ENCODE results near the gene B4GALNT4. TPM values are rescaled to one million over a fixed set of nuclear protein-coding genes. Genes with fewer than 3 reads are reported as not detected.

B4GALNT4 gene
- total RNA-seq, 2 donors from 2014 or later, result 0.39 TPM; not detected in 1

- Histone ChIP-seq H3K4me1 (peaks cover 0 to 26% of the 10 kb centered on the region in 2 donors), H3K36me3 (no peaks in the 10 kb centered on the region), H3K9me3 (no peaks in the 10 kb centered on the region), H3K4me3 (no peak overlapping the region), H3K27me3 (peaks cover 0 to 12% of the 10 kb centered on the region in 2 donors), H3K27ac (no peak overlapping the region)
- DNase-seq (ENCODE audit: low spot score), result no peak
- TF ChIP-seq, protein P1, sequence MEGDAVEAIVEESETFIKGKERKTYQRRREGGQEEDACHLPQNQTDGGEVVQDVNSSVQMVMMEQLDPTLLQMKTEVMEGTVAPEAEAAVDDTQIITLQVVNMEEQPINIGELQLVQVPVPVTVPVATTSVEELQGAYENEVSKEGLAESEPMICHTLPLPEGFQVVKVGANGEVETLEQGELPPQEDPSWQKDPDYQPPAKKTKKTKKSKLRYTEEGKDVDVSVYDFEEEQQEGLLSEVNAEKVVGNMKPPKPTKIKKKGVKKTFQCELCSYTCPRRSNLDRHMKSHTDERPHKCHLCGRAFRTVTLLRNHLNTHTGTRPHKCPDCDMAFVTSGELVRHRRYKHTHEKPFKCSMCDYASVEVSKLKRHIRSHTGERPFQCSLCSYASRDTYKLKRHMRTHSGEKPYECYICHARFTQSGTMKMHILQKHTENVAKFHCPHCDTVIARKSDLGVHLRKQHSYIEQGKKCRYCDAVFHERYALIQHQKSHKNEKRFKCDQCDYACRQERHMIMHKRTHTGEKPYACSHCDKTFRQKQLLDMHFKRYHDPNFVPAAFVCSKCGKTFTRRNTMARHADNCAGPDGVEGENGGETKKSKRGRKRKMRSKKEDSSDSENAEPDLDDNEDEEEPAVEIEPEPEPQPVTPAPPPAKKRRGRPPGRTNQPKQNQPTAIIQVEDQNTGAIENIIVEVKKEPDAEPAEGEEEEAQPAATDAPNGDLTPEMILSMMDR (IDR thresholded peaks at IDR 0.05), result no peak
Observed at GRCh38 chr11:403761-404431, 34.6 kb downstream of the B4GALNT4 start.

DNA sequence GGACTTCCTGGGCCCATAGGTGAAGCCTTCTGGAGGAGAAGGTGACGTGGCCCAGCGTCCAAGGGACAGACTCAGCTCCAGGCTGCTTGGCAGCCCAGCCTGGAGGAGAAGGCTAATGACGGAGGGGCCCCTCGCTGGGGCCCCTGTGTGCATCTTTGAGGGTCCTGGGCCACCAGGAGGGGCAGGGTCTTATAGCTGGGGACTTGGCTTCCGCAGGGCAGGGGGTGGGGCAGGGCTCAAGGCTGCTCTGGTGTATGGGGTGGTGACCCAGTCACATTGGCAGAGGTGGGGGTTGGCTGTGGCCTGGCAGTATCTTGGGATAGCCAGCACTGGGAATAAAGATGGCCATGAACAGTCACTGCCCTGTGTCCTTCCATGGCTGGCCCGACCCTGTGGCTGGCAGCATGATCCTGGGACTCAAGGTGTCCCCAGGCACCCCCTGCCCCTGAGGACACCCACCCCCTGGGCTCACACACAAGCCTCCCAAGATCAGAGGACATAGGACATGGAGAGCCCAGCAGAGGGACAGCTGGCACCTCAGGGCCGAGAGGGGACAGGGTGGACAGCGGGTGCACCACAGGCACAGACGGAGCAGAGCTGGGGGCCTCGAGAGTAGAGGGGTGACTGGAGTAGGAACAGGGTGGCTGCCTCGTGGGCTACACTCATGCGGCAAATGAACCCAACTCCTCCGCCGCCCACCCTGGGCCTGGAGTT is 35.4 kb downstream of the B4GALNT4 start:
- H3K9me3 ChIP-seq, result no peaks in the 10 kb centered on the region
- no peaks in the 10 kb centered on the region for H3K36me3 ChIP-seq
- peaks cover 0 to 8% of the 10 kb centered on the region in 2 donors for H3K27me3 ChIP-seq
- no peak overlapping the region for H3K27ac ChIP-seq
- TF ChIP-seq, protein P1 (IDR thresholded peaks at IDR 0.05), result no peak
- peaks cover 0 to 26% of the 10 kb centered on the region in 2 donors for H3K4me1 ChIP-seq
- DNase-seq (ENCODE audit: low spot score), result no peak
- H3K4me3 ChIP-seq, result no peak overlapping the region

- Histone ChIP-seq H3K4me1 (peaks cover 0 to 22% of the 10 kb centered on the region in 2 donors), H3K36me3 (no peaks in the 10 kb centered on the region), H3K4me3 (no peak overlapping the region), H3K27me3 (peaks cover 0 to under 1% of the 10 kb centered on the region in 2 donors), H3K9me3 (no peaks in the 10 kb centered on the region), H3K27ac (no peak overlapping the region)
- TF ChIP-seq, protein P1 (IDR thresholded peaks at IDR 0.05), result no peak
- no peak for DNase-seq (ENCODE audit: low spot score)
Observed at GRCh38 chr11:405323-405953, 36.1 kb downstream of the B4GALNT4 start.

DNA sequence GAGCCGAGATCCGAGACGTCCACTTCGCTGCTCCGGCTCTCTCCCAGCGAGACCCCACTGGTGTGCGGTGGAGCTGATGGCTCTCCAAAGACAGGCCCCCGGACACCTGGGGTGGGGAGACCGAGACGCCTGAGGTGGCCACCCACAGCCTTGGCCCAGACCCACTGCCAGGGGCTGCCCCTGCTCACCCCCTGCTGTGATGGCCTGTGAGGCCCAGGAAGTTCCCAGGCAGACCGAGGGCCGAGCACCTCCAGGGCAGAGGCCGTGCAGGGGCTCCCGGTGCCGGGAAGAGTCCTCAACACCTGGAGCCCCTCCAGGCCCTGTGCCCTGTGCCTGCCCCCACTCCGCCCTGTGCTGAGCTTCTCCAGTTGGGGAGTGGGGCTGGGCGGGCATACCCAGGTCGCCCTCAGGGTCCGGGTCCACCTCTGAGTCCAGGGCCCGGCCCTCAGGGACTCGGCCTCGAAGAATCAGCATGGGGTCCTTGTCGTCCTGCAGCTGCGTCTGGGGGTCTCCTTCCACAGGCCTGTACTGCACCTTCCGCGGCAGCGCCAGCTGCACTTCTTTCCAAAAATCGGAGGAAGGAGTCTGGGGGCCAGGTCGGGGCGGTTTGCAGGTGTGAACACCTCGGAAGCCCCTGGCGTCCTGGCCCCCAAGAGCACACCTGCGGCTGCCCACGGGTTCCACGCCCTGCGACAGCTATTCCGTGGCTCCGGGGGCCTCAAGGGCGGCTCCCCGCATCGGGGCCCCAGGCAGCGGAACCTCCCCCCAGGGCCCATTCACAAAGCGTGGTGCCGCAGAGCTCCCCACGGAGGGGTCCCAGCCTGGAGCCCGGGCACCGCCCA is 36.9 kb downstream of the B4GALNT4 start:
- H3K27ac ChIP-seq, result peak overlapping the region; percentile 73 to 77
- TF ChIP-seq, protein P1 (IDR thresholded peaks at IDR 0.05), result no peak
- no peaks in the 10 kb centered on the region for H3K9me3 ChIP-seq
- H3K36me3 ChIP-seq, result no peaks in the 10 kb centered on the region
- H3K27me3 ChIP-seq, result no peaks in the 10 kb centered on the region
- DNase-seq (ENCODE audit: low spot score), result no peak
- H3K4me1 ChIP-seq, result peaks cover 0 to 21% of the 10 kb centered on the region in 2 donors
- H3K4me3 ChIP-seq, result peak overlapping the region; percentile 69
